H1 (cell line): Measurements from ENCODE around the gene FRMD4A. TPM values are rescaled to one million over a fixed set of nuclear protein-coding genes. Genes with fewer than 3 reads are reported as not detected.

ENCODE experiments used
- CTCF ChIA-PET: fragments of 300-600 bp; sonication (Branson Sonifier 250); formaldehyde crosslinking; loops from one replicate; lab custom pipeline; 2021; ENCODE audit not compliant: partially characterized antibody; lab: Charles Lee
- POLR2A ChIA-PET: fragments of 300-600 bp; sonication (Branson Sonifier 250); formaldehyde crosslinking; loops from one replicate; lab custom pipeline; 2021; ENCODE audit warnings: inconsistent platforms; ENCODE audit not compliant: partially characterized antibody; lab: Charles Lee
- DNase-seq, 2 experiments: peaks; one replicate each; pipeline versions ENCODE4 v3.0.0 to v3.0.0-alpha.2; 2010 to 2022; ENCODE audit warnings: low spot score in 2 of 2, low read depth in 1 of 2, mixed read lengths in 1 of 2
- FAIRE-seq: peaks from 2 replicates; lab custom pipeline; 2011; peaks lifted over from hg19 to GRCh38; lab: Jason Lieb, UNC
- H2AFZ ChIP-seq: 2 replicates; pipeline ENCODE4 v1.8.1; 2012; ENCODE audit warnings: low read length, inconsistent platforms
- H2AK5ac ChIP-seq: 2 replicates; pipeline ENCODE4 v1.6.1; 2013; ENCODE audit warnings: low read depth, low read length
- H2BK120ac ChIP-seq: replicated peaks from 2 replicates; pipeline ENCODE3; 2013; ENCODE audit warnings: low read depth, low read length, inconsistent platforms
- H2BK12ac ChIP-seq: 2 replicates; pipeline ENCODE4 v1.6.1; 2013; ENCODE audit warnings: low read depth, low read length
- H2BK15ac ChIP-seq: 2 replicates; pipeline ENCODE4 v1.6.1; 2013; ENCODE audit warnings: low read length
- H2BK20ac ChIP-seq: 2 replicates; pipeline ENCODE4 v1.6.1; 2013; ENCODE audit warnings: low read length
- H2BK5ac ChIP-seq: 2 replicates; pipeline ENCODE4 v1.6.1; 2013; ENCODE audit warnings: low read depth, low read length
- H3K14ac ChIP-seq: 2 replicates; pipeline ENCODE4 v1.6.1; 2013; ENCODE audit warnings: inconsistent platforms; ENCODE audit not compliant: insufficient read length
- H3K18ac ChIP-seq: 2 replicates; pipeline ENCODE4 v1.6.1; 2013; ENCODE audit warnings: low read length; ENCODE audit errors: extremely low read depth
- H3K23ac ChIP-seq: 2 replicates; pipeline ENCODE4 v1.6.1; 2013; ENCODE audit warnings: inconsistent platforms; ENCODE audit not compliant: insufficient read length
- H3K23me2 ChIP-seq: 2 replicates; pipeline ENCODE4 v1.6.1; 2013; ENCODE audit warnings: low read depth, low read length
- H3K27ac ChIP-seq: 2 replicates; pipeline ENCODE4 v1.6.1; 2011; ENCODE audit warnings: low read depth, low read length, inconsistent platforms
- H3K27me3 ChIP-seq, 4 experiments: replicated peaks in 1 of 4; 1 replicate in 1 of 4; 2 replicates in 3 of 4; pipeline versions ENCODE4 v1.6.1 to v1.8.1; 2011 to 2013; ENCODE audit warnings: low read length in 3 of 4, mild to moderate bottlenecking in 3 of 4, inconsistent platforms in 2 of 4, mixed read lengths in 2 of 4, moderate library complexity in 1 of 4; ENCODE audit not compliant: control insufficient read depth in 3 of 4, insufficient read depth in 3 of 4; ENCODE audit errors: extremely low read depth in 1 of 4
- H3K36me3 ChIP-seq, 4 experiments: 2 replicates each; pipeline versions ENCODE4 v1.6.1 to v1.8.1; 2011 to 2013; ENCODE audit warnings: mild to moderate bottlenecking in 4 of 4, low read length in 3 of 4, moderate library complexity in 2 of 4, control low read depth in 1 of 4, inconsistent platforms in 1 of 4; ENCODE audit not compliant: insufficient read depth in 4 of 4, control insufficient read depth in 2 of 4
- H3K4ac ChIP-seq: replicated peaks from 2 replicates; pipeline ENCODE3; 2013; ENCODE audit warnings: low read length, low read depth, mixed read lengths, inconsistent platforms; ENCODE audit not compliant: insufficient read length
- H3K4me1 ChIP-seq, 4 experiments: replicated peaks in 1 of 4; 1 replicate in 1 of 4; 2 replicates in 3 of 4; pipeline versions ENCODE4 v1.6.1 to v1.8.1; 2011 to 2013; ENCODE audit warnings: low read length in 3 of 4, inconsistent platforms in 2 of 4, mixed read lengths in 1 of 4; ENCODE audit not compliant: insufficient read depth in 4 of 4, control insufficient read depth in 3 of 4
- H3K4me2 ChIP-seq, 2 experiments: 2 replicates each; pipeline versions ENCODE4 v1.6.1 to v1.8.1; 2011 to 2013; ENCODE audit warnings: low read depth in 2 of 2, low read length in 2 of 2, control low read depth in 1 of 2, inconsistent platforms in 1 of 2, mild to moderate bottlenecking in 1 of 2; ENCODE audit not compliant: insufficient read depth in 1 of 2
- H3K4me3 ChIP-seq, 4 experiments: fragments of 200-600, 300-600 bp in 1 of 4; sonication (generic), shearing (Covaris generic), sonication (Bioruptor Twin) in 1 of 4; 2 replicates each; pipeline versions ENCODE4 v1.5.1 to v1.8.1; 2011 to 2016; ENCODE audit warnings: low read length in 4 of 4, low read depth in 3 of 4, control low read depth in 2 of 4, inconsistent platforms in 2 of 4, mild to moderate bottlenecking in 2 of 4, mixed read lengths in 1 of 4, moderate library complexity in 1 of 4; ENCODE audit not compliant: insufficient read depth in 2 of 4; ENCODE audit errors: extremely low read depth in 1 of 4
- H3K56ac ChIP-seq: replicated peaks from 2 replicates; pipeline ENCODE3; 2013; ENCODE audit warnings: low read depth, mild to moderate bottlenecking, mixed read lengths, low read length, inconsistent platforms; ENCODE audit not compliant: insufficient read length
- H3K79me1 ChIP-seq: 2 replicates; pipeline ENCODE4 v1.6.1; 2013; ENCODE audit warnings: low read depth, low read length, control low read depth
- H3K79me2 ChIP-seq, 2 experiments: 2 replicates each; pipeline versions ENCODE4 v1.6.1 to v1.8.1; 2012 to 2013; ENCODE audit warnings: low read length in 2 of 2, mild to moderate bottlenecking in 2 of 2, inconsistent platforms in 1 of 2; ENCODE audit not compliant: insufficient read depth in 2 of 2, control insufficient read depth in 1 of 2
- H3K9ac ChIP-seq, 4 experiments: replicated peaks in 1 of 4; 1 replicate in 1 of 4; 2 replicates in 3 of 4; pipeline versions ENCODE4 v1.6.1 to v1.8.1; 2011 to 2013; ENCODE audit warnings: low read depth in 3 of 4, low read length in 3 of 4, control low read depth in 2 of 4, mild to moderate bottlenecking in 2 of 4, moderate library complexity in 2 of 4, inconsistent platforms in 1 of 4; ENCODE audit errors: extremely low read depth in 1 of 4
- H3K9me3 ChIP-seq, 2 experiments: 2 replicates each; pipeline versions ENCODE4 v1.6.1 to v1.8.1; 2012 to 2013; ENCODE audit warnings: mild to moderate bottlenecking in 2 of 2, moderate library complexity in 2 of 2, control low read depth in 1 of 2, inconsistent platforms in 1 of 2, low read depth in 1 of 2, low read length in 1 of 2, mixed read lengths in 1 of 2; ENCODE audit not compliant: insufficient read depth in 2 of 2
- H4K20me1 ChIP-seq, 2 experiments: replicated peaks in 1 of 2; 2 replicates each; pipeline versions ENCODE3 to v1.8.1; 2011 to 2013; ENCODE audit warnings: inconsistent platforms in 2 of 2, low read length in 2 of 2, mild to moderate bottlenecking in 1 of 2; ENCODE audit not compliant: insufficient read depth in 2 of 2, control insufficient read depth in 1 of 2
- H4K5ac ChIP-seq: 2 replicates; pipeline ENCODE4 v1.6.1; 2013; ENCODE audit warnings: low read length, low read depth, mixed read lengths, inconsistent platforms; ENCODE audit not compliant: insufficient read length
- H4K8ac ChIP-seq: 2 replicates; pipeline ENCODE4 v1.8.0; 2013; ENCODE audit warnings: mild to moderate bottlenecking, moderate library complexity, low read length, inconsistent platforms; ENCODE audit not compliant: insufficient read depth; ENCODE audit errors: extremely low read depth
- H4K91ac ChIP-seq: replicated peaks from 2 replicates; pipeline ENCODE3; 2013; ENCODE audit warnings: low read length, mixed read lengths, inconsistent platforms; ENCODE audit not compliant: insufficient read length
- ASH2L ChIP-seq: fragments of 200-600, 300-600 bp; sonication (generic); IDR thresholded peaks from one replicate; pipeline ENCODE4 v1.7.1; 2017; ENCODE audit warnings: low read length
- BACH1 ChIP-seq: IDR thresholded peaks from 2 replicates; pipeline ENCODE4 v1.6.1; 2012; ENCODE audit warnings: low read length, improper control_type of control experiment
- CBX5 ChIP-seq: fragments of 300-800, 300-1000 bp; sonication (generic); IDR thresholded peaks from 2 replicates; pipeline ENCODE4 v1.7.1; 2016; ENCODE audit warnings: antibody characterized with exemption, low read length, low read depth
- CEBPB ChIP-seq: IDR thresholded peaks from 2 replicates; pipeline ENCODE4 v1.6.1; 2012; ENCODE audit warnings: low read depth, low read length
- EP300 ChIP-seq, 2 experiments: IDR thresholded peaks; 1 replicate in 1 of 2; 2 replicates in 1 of 2; pipeline ENCODE4 v1.6.1; 2011 to 2012; ENCODE audit warnings: low read depth in 2 of 2, low read length in 2 of 2, mild to moderate bottlenecking in 2 of 2, borderline replicate concordance in 1 of 2, inconsistent platforms in 1 of 2, moderate library complexity in 1 of 2
- GTF2F1 ChIP-seq: IDR thresholded peaks from 2 replicates; pipeline ENCODE4 v1.6.1; 2012; ENCODE audit warnings: low read depth, low read length, improper control_type of control experiment, borderline replicate concordance
- POU5F1 ChIP-seq: IDR thresholded peaks from 2 replicates; pipeline ENCODE4 v1.6.1; 2011; ENCODE audit warnings: low read depth, mild to moderate bottlenecking, low read length, moderate library complexity
- TAF1 ChIP-seq: IDR thresholded peaks from 2 replicates; pipeline ENCODE4 v1.6.1; 2011; ENCODE audit warnings: mild to moderate bottlenecking, low read depth, low read length
- WGBS, 2 experiments: shearing (Covaris generic) in 1 of 2; methylation state at CpG; one replicate each; pipeline versions ENCODE4 v1.1.6 to v1.1.7; 2013 to 2015; ENCODE audit warnings: low lambda C conversion rate in 2 of 2, mixed read lengths in 2 of 2, inconsistent platforms in 1 of 2, low coverage in 1 of 2, missing lambda C conversion rate in 1 of 2; ENCODE audit not compliant: insufficient replicate concordance in 2 of 2, insufficient coverage in 1 of 2, insufficient read length in 1 of 2; ENCODE audit errors: extremely low coverage in 1 of 2, missing lambda C conversion rate in 1 of 2; 5-methylcytosine and 5-hydroxymethylcytosine counted together
- polyA plus RNA-seq, 7 experiments: library from polyadenylated mRNA; depleted of rRNA in 3 of 7; stranded (reverse) in 5 of 7; unstranded in 2 of 7; fragments of >200 nt in 5 of 7; fragments of 200-250 nt in 2 of 7; gene quantifications; 1 replicate in 5 of 7; 2 replicates in 1 of 7; 4 replicates in 1 of 7; pipeline versions ENCODE4 v1.2.1 to v1.2.3, GENCODE V29; 2011 to 2013; ENCODE audit warnings: missing spikeins in 2 of 7, mixed read lengths in 2 of 7
- total RNA-seq: library from RNA; stranded (reverse); fragmentation: NEBNext Ultra II Directional; extraction: Animal tissue kit (Norgen Biotek cat#: 25700); gene quantifications from 2 replicates; pipeline ENCODE4 v1.2.1, GENCODE V29; 2021
- TF ChIP-seq, protein P1 (sequence below), 3 experiments: IDR thresholded peaks; 1 replicate in 2 of 3; 2 replicates in 1 of 3; pipeline versions ENCODE4 v1.5.1 to v1.6.1; 2011; ENCODE audit warnings: low read length in 3 of 3, mild to moderate bottlenecking in 3 of 3, inconsistent platforms in 2 of 3, low read depth in 1 of 3, moderate library complexity in 1 of 3; ENCODE audit not compliant: insufficient read depth in 1 of 3; ENCODE audit errors: control extremely low read depth in 1 of 3

FRMD4A gene
- total and polyA plus RNA-seq, 2 of the 8 experiments (the other 6 are each of a cell fraction or from before 2014, with no cell fraction given) = 38.6 to 39.6 TPM

DNA sequence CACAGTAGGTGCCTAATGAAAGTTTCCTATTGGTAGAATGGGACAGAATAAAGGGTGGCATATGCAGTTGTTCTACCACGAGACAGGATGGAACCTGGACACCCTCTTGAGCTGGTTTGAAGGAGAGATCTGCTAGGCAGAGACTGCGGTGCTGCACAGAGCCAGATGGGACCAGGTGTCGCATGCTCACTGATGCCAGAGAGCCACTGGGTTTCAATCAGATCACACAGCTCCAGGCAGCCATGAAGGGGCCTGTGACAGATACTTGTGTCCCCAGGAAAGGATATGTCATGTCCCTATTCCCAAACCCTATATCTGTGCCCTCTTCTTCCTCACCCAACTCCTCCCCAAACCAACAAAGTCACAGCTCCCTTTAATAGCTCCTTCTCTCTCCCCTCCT lies 508.2 kb downstream of the FRMD4A start:
- Histone ChIP-seq H4K8ac (no peak overlapping the region), H4K20me1 (no peaks in the 10 kb centered on the region), H3K27ac (no peak overlapping the region), H2BK15ac (no peak overlapping the region), H4K5ac (peak overlapping the region; percentile 8), H3K23me2 (no peaks in the 10 kb centered on the region), H3K27me3 (no peaks in the 10 kb centered on the region), H3K4me2 (peak overlapping the region; percentile 54 to 64), H2BK5ac (peak overlapping the region; percentile 74; the same call in 1 of the 2 replicates), H2AFZ (no peak overlapping the region), H3K9ac (no peak overlapping the region), H2BK120ac (peak overlapping the region; percentile 34), H2BK12ac (0 out of 2 replicates have a peak overlapping the region, but pooled peaks have one; percentile 56), H3K79me2 (peaks cover 0 to 13% of the 10 kb centered on the region in 2 experiments; a peak in 3 of 4 replicates), H3K56ac (no peak overlapping the region), H2AK5ac (peak overlapping the region; percentile 61; the same call in 1 of the 2 replicates), H3K4me3 (peak overlapping the region in 1 of 4 experiments; percentile 38; a peak in 1 of 8 replicates), H3K9me3 (0 out of 4 replicates have a peak, but pooled peaks cover 0 to under 1% of the 10 kb centered on the region in 2 experiments), H3K79me1 (peaks cover 3% of the 10 kb centered on the region; the same call in 1 of the 2 replicates), H3K4me1 (peaks cover 19 to 37% (median 27%) of the 10 kb centered on the region in 4 experiments), H3K36me3 (no peaks in the 10 kb centered on the region; a peak in 1 of 8 replicates), H3K18ac (peak overlapping the region; percentile 52; the same call in 1 of the 2 replicates), H3K4ac (no peak overlapping the region), H4K91ac (peak overlapping the region; percentile 49), H3K14ac (no peak overlapping the region), H2BK20ac (peak overlapping the region; percentile 88; the same call in 1 of the 2 replicates), H3K23ac (no peak overlapping the region)
- FAIRE-seq (no peak), DNase-seq (no peak)
- POLR2A ChIA-PET = no interaction called here
- WGBS, 2 experiments = 74% methylated on average over 3 of the region's 3 CpGs; no CpG with 5 or more reads in 1 of the 2 experiments
- TF ChIP-seq EP300 (IDR thresholded peaks at IDR 0.05; ENCODE audit: borderline replicate concordance in 1 of 2, low read depth in 2 of 2, low read length in 2 of 2) = no peak
- no peak for TF ChIP-seq POU5F1
- TF ChIP-seq ASH2L = no peak
- no peak for TF ChIP-seq CBX5
- no peak for TF ChIP-seq BACH1
- TF ChIP-seq GTF2F1 = no peak
- no peak for TF ChIP-seq CEBPB
- TF ChIP-seq, protein P1, sequence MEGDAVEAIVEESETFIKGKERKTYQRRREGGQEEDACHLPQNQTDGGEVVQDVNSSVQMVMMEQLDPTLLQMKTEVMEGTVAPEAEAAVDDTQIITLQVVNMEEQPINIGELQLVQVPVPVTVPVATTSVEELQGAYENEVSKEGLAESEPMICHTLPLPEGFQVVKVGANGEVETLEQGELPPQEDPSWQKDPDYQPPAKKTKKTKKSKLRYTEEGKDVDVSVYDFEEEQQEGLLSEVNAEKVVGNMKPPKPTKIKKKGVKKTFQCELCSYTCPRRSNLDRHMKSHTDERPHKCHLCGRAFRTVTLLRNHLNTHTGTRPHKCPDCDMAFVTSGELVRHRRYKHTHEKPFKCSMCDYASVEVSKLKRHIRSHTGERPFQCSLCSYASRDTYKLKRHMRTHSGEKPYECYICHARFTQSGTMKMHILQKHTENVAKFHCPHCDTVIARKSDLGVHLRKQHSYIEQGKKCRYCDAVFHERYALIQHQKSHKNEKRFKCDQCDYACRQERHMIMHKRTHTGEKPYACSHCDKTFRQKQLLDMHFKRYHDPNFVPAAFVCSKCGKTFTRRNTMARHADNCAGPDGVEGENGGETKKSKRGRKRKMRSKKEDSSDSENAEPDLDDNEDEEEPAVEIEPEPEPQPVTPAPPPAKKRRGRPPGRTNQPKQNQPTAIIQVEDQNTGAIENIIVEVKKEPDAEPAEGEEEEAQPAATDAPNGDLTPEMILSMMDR (IDR thresholded peaks at IDR 0.05; ENCODE audit: control extremely low read depth in 1 of 3, insufficient read depth in 1 of 3, low read depth in 1 of 3, low read length in 3 of 3) = no peak
- TF ChIP-seq TAF1 = no peak
- CTCF ChIA-PET = interaction anchor here (0.9 to 1.9 kb wide), 6 partner anchors 9 to 83 kb away, joined by 3 to 7 read pairs (median 3); no protein-coding TSS in a partner anchor
